HG03439 (cell line): ENCODE measurements around the gene ZNF566.
A peak's percentile ranks its signal among the peaks of the same experiment; 100 is the strongest.
"Not testable (repeated sequence)": the region's sequence is repeated elsewhere in the genome, so short reads cannot be mapped to it uniquely, and the experiment has no call there.

Source experiments
- ATAC-seq: cut with Tn5 transposase; IDR thresholded peaks from one replicate; pipeline ENCODE4 v1.9.1; 2021; ENCODE audit warnings: mild to moderate bottlenecking, moderate library complexity; ENCODE audit not compliant: unreplicated experiment

Gene ZNF566

DNA sequence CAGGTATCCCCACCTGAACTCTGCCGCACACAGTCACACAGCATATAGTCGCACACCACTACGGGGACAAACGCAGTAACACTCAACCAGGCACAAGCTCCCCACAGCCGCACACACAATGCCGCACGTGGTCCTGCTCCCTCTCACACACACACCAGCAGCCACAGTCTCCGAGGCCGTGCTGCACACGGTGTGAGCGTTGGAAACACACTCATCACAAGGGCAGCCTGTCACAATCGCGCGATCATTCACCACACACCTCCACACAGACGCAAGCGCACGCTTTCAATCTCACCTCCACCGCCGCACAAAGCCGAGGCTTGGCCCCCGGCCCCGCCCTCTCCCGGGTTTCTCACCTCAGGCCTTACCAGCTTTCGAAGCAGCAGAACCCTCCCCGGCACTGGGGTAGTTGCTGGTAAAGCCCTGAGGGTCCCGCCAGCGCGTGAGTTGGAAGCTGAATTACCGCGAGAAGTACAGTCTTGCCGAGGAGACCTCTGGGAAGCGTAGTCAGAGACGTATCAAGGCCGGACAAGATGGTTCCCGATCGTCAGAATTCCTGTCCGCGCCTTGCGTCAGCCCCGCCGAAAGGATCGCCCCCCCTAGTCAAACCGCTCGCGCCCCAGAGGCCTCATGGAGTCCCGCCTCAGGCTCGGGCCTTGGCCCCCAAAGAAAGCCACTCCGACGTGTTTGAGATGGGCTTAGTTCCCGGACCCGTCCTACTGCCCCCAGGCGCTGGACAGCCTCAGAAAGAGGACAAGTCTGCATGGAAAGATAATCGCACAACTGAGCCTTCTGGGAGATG lies at the start of gene ZNF566:
ZNF566 (minus strand) TSS at position 444 of the 802 bp plus-strand sequence. CDS start 13,004 bp downstream, outside the sequence.
- peak; percentile 84 for ATAC-seq

- peak; percentile 38 for ATAC-seq
These were observed 39.7 kb upstream of the ZNF566 start for GRCh38 chr19:36528921-36529518.

DNA sequence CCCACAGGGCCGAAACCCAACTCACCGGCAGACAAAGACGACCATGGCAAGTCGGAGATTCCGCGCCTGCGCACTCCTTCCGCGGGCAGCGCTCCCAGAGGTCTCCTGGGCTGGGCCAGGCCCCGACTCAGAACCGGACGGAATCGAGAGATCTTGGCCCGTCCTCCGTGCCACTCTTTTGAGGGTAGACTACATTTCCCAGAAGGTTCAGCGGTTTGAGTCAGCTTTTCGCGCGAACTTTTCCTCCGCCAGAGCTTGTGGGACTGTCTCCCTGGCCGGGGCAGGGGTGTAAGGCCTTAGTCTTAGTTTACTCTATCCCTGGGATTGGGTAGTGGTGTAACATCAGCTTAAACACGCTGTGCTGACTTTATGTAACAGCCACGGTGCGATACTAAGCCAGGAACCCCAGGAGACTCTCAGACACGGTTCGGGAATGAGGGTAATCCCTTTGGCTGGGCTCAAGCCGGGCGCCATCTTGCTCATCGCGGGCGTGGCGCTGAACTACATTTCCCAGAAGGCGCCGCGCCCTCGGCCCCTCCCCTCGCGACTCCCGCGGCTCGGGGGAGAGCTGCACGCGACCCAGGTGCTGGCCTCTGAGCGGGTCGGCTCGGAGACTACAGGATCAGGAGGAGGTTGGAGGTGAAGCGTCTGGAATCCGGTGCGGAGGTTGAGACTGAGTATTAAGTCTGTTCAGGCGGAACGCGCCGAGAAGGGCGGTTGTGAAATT lies 39.0 kb upstream of the ZNF566 start, which contains the start of gene ZNF260:
ZNF260 (minus strand) TSS at position 78 of the 727 bp plus-strand sequence. CDS start 13,033 bp downstream, outside the sequence.
- ATAC-seq = peak; percentile 89

- no peak for ATAC-seq
These were observed 38.5 kb upstream of the ZNF566 start for GRCh38 chr19:36527873-36528193.

DNA sequence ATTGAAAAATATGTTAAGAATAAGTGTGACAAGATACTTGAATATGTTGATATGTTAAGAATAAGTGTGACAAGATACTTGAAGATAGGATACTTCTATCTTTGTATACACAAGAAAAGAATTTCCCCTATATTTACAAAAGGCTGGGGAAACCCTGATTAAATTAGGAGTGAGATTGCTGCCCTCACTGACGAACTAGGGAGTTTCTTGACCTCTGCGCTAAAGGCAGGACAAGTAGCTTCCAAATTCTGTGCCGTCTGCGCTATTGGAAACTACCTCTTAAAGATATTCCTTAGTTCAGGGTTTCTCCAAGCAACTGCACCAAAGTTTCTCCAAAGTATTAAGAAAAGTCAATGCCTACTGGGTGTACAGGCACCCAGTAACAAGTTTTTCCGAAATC lies 38.0 kb upstream of the ZNF566 start:
- ATAC-seq = no peak

- no peak for ATAC-seq
These were observed 37.2 kb upstream of the ZNF566 start for GRCh38 chr19:36526581-36526980.

- no peak for ATAC-seq
These were observed 35.3 kb upstream of the ZNF566 start for GRCh38 chr19:36524617-36525016.

- no peak for ATAC-seq
These were observed 24.8 kb upstream of the ZNF566 start for GRCh38 chr19:36514012-36514612.

GRCh38 chr19:36508325-36508724 lies 19.0 kb upstream of the ZNF566 start:
- ATAC-seq = no peak

DNA sequence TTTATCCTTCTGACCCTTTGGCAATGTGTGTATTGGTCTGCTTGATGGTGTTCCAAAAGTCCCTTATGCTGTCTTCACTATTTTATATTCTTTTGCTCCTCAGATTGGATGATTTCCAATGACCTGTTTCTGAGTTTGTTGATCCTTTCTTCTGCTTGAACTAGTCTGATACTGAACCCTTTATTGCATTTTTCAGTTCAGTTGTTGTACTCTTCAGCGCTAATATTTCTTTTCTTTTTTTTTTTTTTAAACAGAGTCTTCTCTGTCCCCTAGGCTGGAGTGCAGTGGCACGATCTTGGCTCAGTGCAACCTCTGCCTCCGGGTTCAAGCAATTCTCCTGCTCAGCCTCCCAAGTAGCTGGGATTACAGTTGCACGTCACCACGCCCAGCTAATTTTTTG lies 12.6 kb upstream of the ZNF566 start:
- no peak for ATAC-seq

GRCh38 chr19:36497001-36497400 lies 7.6 kb upstream of the ZNF566 start:
- no peak for ATAC-seq

DNA sequence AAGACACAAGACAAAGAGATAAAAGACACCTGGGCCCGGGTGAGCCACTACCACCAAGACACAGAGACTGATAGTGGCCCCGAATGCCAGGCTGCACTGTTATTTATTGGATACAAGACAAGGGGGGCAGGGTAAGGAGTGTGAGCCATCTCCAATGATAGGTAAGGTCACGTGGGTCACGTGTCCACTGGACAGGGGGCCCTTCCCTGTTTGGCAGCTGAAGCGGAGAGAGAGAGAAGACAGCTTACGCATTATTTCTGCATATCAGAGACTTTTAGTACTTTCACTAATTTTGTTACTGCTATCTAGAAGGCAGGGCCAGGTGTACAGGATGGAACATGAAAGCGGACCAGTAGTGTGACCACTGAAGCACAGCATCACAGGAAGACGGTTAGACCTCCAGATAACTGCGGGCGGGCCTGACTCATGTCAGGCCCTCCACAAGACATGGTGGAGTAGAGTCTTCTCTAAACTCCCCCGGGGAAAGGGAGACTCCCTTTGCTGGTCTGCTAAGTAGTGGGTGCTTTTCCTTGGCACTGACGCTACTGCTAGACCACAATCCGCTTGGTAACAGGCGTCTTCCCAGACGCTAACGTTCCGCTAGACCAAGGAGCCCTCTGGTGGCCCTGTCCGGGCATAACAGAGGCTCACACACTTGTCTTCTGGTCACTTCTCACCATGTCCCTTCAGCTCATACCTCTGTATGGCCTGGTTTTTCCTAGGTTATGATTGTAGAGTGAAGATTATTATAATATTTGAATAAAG lies 3.5 kb upstream of the ZNF566 start:
- not testable (repeated sequence) for ATAC-seq

DNA sequence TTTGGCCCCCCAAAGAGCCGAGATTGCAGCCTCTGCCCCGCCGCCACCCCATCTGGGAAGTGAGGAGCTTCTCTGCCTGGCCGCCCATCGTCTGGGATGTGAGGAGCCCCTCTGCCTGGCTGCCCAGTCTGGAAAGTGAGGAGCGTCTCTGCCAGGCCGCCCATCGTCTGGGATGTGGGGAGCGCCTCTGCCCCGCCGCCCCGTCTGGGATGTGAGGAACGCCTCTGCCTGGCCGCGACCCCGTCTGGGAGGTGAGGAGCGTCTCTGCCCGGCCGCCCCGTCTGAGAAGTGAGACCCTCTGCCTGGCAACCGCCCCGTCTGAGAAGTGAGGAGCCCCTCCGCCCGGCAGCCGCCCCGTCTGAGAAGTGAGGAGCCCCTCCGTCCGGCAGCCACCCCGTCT lies 1.5 kb upstream of the ZNF566 start:
- ATAC-seq = not testable (repeated sequence)

GRCh38 chr19:36489920-36490415 lies 607 bp upstream of the ZNF566 start:
- ATAC-seq = peak; percentile 55

GRCh38 chr19:36488846-36489117 lies 579 bp downstream of the ZNF566 start:
- no peak for ATAC-seq

GRCh38 chr19:36488118-36488845 lies 1.1 kb downstream of the ZNF566 start:
- ATAC-seq = no peak

GRCh38 chr19:36483653-36484052 lies 5.7 kb downstream of the ZNF566 start:
- no peak for ATAC-seq

GRCh38 chr19:36482876-36483275 lies 6.5 kb downstream of the ZNF566 start:
- ATAC-seq = no peak

DNA sequence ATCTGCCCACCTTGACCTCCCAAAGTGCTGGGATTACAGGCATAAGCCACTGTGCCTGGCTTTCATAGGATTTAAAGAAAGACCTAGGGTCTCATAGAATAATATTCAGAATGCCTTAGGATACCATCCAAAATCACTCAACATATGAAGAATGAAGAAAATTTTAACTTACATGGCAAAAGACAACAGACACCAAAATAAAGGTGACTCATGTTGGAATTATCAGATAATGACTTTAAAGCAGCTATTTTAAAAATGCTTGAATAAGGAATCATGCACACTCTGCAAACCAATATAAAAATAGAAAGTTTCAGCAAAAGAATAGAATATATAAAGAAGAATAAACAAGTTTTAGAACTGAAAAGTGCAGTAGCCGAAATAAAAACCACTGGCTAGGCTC lies 29.3 kb downstream of the ZNF566 start:
- ATAC-seq = no peak

DNA sequence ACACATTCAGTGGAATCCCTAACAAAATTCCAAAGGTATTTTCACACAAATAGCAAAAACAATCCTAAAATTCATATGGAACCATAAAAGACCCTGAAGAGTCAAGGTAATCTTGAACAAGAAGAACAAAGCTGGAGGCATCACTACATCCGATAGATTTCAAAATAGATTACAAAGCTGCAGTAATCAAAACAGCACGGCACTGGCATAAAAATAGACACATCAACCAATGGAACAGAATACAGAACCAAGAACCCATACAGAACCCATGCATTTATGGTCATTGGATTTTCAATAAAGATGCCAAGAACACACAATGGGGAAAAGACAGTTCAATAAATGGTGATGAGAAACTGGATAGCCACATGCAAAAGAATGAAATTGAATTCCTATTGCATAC lies 32.5 kb downstream of the ZNF566 start:
- ATAC-seq = no peak
